H1 (cell line): ENCODE measurements around the gene RNASE1. TPM values are rescaled to one million over a fixed set of nuclear protein-coding genes. Genes with fewer than 3 reads are reported as not detected.
A peak's percentile ranks its signal among the peaks of the same experiment; 100 is the strongest.

Source experiments
- CTCF ChIA-PET: fragments of 300-600 bp; sonication (Branson Sonifier 250); formaldehyde crosslinking; loops from one replicate; lab custom pipeline; 2021; ENCODE audit not compliant: partially characterized antibody; lab: Charles Lee
- POLR2A ChIA-PET: fragments of 300-600 bp; sonication (Branson Sonifier 250); formaldehyde crosslinking; loops from one replicate; lab custom pipeline; 2021; ENCODE audit warnings: inconsistent platforms; ENCODE audit not compliant: partially characterized antibody; lab: Charles Lee
- DNase-seq, 2 experiments: peaks; one replicate each; pipeline versions ENCODE4 v3.0.0 to v3.0.0-alpha.2; 2010 to 2022; ENCODE audit warnings: low spot score in 2 of 2, low read depth in 1 of 2, mixed read lengths in 1 of 2
- FAIRE-seq: peaks from 2 replicates; lab custom pipeline; 2011; peaks lifted over from hg19 to GRCh38; lab: Jason Lieb, UNC
- H2AFZ ChIP-seq: 2 replicates; pipeline ENCODE4 v1.8.1; 2012; ENCODE audit warnings: low read length, inconsistent platforms
- H2AK5ac ChIP-seq: 2 replicates; pipeline ENCODE4 v1.6.1; 2013; ENCODE audit warnings: low read depth, low read length
- H2BK120ac ChIP-seq: replicated peaks from 2 replicates; pipeline ENCODE3; 2013; ENCODE audit warnings: low read depth, low read length, inconsistent platforms
- H2BK12ac ChIP-seq: 2 replicates; pipeline ENCODE4 v1.6.1; 2013; ENCODE audit warnings: low read depth, low read length
- H2BK15ac ChIP-seq: 2 replicates; pipeline ENCODE4 v1.6.1; 2013; ENCODE audit warnings: low read length
- H2BK20ac ChIP-seq: 2 replicates; pipeline ENCODE4 v1.6.1; 2013; ENCODE audit warnings: low read length
- H2BK5ac ChIP-seq: 2 replicates; pipeline ENCODE4 v1.6.1; 2013; ENCODE audit warnings: low read depth, low read length
- H3K14ac ChIP-seq: 2 replicates; pipeline ENCODE4 v1.6.1; 2013; ENCODE audit warnings: inconsistent platforms; ENCODE audit not compliant: insufficient read length
- H3K18ac ChIP-seq: 2 replicates; pipeline ENCODE4 v1.6.1; 2013; ENCODE audit warnings: low read length; ENCODE audit errors: extremely low read depth
- H3K23ac ChIP-seq: 2 replicates; pipeline ENCODE4 v1.6.1; 2013; ENCODE audit warnings: inconsistent platforms; ENCODE audit not compliant: insufficient read length
- H3K23me2 ChIP-seq: 2 replicates; pipeline ENCODE4 v1.6.1; 2013; ENCODE audit warnings: low read depth, low read length
- H3K27ac ChIP-seq: 2 replicates; pipeline ENCODE4 v1.6.1; 2011; ENCODE audit warnings: low read depth, low read length, inconsistent platforms
- H3K27me3 ChIP-seq, 4 experiments: replicated peaks in 1 of 4; 1 replicate in 1 of 4; 2 replicates in 3 of 4; pipeline versions ENCODE4 v1.6.1 to v1.8.1; 2011 to 2013; ENCODE audit warnings: low read length in 3 of 4, mild to moderate bottlenecking in 3 of 4, inconsistent platforms in 2 of 4, mixed read lengths in 2 of 4, moderate library complexity in 1 of 4; ENCODE audit not compliant: control insufficient read depth in 3 of 4, insufficient read depth in 3 of 4; ENCODE audit errors: extremely low read depth in 1 of 4
- H3K36me3 ChIP-seq, 4 experiments: 2 replicates each; pipeline versions ENCODE4 v1.6.1 to v1.8.1; 2011 to 2013; ENCODE audit warnings: mild to moderate bottlenecking in 4 of 4, low read length in 3 of 4, moderate library complexity in 2 of 4, control low read depth in 1 of 4, inconsistent platforms in 1 of 4; ENCODE audit not compliant: insufficient read depth in 4 of 4, control insufficient read depth in 2 of 4
- H3K4ac ChIP-seq: replicated peaks from 2 replicates; pipeline ENCODE3; 2013; ENCODE audit warnings: low read length, low read depth, mixed read lengths, inconsistent platforms; ENCODE audit not compliant: insufficient read length
- H3K4me1 ChIP-seq, 4 experiments: replicated peaks in 1 of 4; 1 replicate in 1 of 4; 2 replicates in 3 of 4; pipeline versions ENCODE4 v1.6.1 to v1.8.1; 2011 to 2013; ENCODE audit warnings: low read length in 3 of 4, inconsistent platforms in 2 of 4, mixed read lengths in 1 of 4; ENCODE audit not compliant: insufficient read depth in 4 of 4, control insufficient read depth in 3 of 4
- H3K4me2 ChIP-seq, 2 experiments: 2 replicates each; pipeline versions ENCODE4 v1.6.1 to v1.8.1; 2011 to 2013; ENCODE audit warnings: low read depth in 2 of 2, low read length in 2 of 2, control low read depth in 1 of 2, inconsistent platforms in 1 of 2, mild to moderate bottlenecking in 1 of 2; ENCODE audit not compliant: insufficient read depth in 1 of 2
- H3K4me3 ChIP-seq, 4 experiments: fragments of 200-600, 300-600 bp in 1 of 4; sonication (generic), shearing (Covaris generic), sonication (Bioruptor Twin) in 1 of 4; 2 replicates each; pipeline versions ENCODE4 v1.5.1 to v1.8.1; 2011 to 2016; ENCODE audit warnings: low read length in 4 of 4, low read depth in 3 of 4, control low read depth in 2 of 4, inconsistent platforms in 2 of 4, mild to moderate bottlenecking in 2 of 4, mixed read lengths in 1 of 4, moderate library complexity in 1 of 4; ENCODE audit not compliant: insufficient read depth in 2 of 4; ENCODE audit errors: extremely low read depth in 1 of 4
- H3K56ac ChIP-seq: replicated peaks from 2 replicates; pipeline ENCODE3; 2013; ENCODE audit warnings: low read depth, mild to moderate bottlenecking, mixed read lengths, low read length, inconsistent platforms; ENCODE audit not compliant: insufficient read length
- H3K79me1 ChIP-seq: 2 replicates; pipeline ENCODE4 v1.6.1; 2013; ENCODE audit warnings: low read depth, low read length, control low read depth
- H3K79me2 ChIP-seq, 2 experiments: 2 replicates each; pipeline versions ENCODE4 v1.6.1 to v1.8.1; 2012 to 2013; ENCODE audit warnings: low read length in 2 of 2, mild to moderate bottlenecking in 2 of 2, inconsistent platforms in 1 of 2; ENCODE audit not compliant: insufficient read depth in 2 of 2, control insufficient read depth in 1 of 2
- H3K9ac ChIP-seq, 4 experiments: replicated peaks in 1 of 4; 1 replicate in 1 of 4; 2 replicates in 3 of 4; pipeline versions ENCODE4 v1.6.1 to v1.8.1; 2011 to 2013; ENCODE audit warnings: low read depth in 3 of 4, low read length in 3 of 4, control low read depth in 2 of 4, mild to moderate bottlenecking in 2 of 4, moderate library complexity in 2 of 4, inconsistent platforms in 1 of 4; ENCODE audit errors: extremely low read depth in 1 of 4
- H3K9me3 ChIP-seq, 2 experiments: 2 replicates each; pipeline versions ENCODE4 v1.6.1 to v1.8.1; 2012 to 2013; ENCODE audit warnings: mild to moderate bottlenecking in 2 of 2, moderate library complexity in 2 of 2, control low read depth in 1 of 2, inconsistent platforms in 1 of 2, low read depth in 1 of 2, low read length in 1 of 2, mixed read lengths in 1 of 2; ENCODE audit not compliant: insufficient read depth in 2 of 2
- H4K20me1 ChIP-seq, 2 experiments: replicated peaks in 1 of 2; 2 replicates each; pipeline versions ENCODE3 to v1.8.1; 2011 to 2013; ENCODE audit warnings: inconsistent platforms in 2 of 2, low read length in 2 of 2, mild to moderate bottlenecking in 1 of 2; ENCODE audit not compliant: insufficient read depth in 2 of 2, control insufficient read depth in 1 of 2
- H4K5ac ChIP-seq: 2 replicates; pipeline ENCODE4 v1.6.1; 2013; ENCODE audit warnings: low read length, low read depth, mixed read lengths, inconsistent platforms; ENCODE audit not compliant: insufficient read length
- H4K8ac ChIP-seq: 2 replicates; pipeline ENCODE4 v1.8.0; 2013; ENCODE audit warnings: mild to moderate bottlenecking, moderate library complexity, low read length, inconsistent platforms; ENCODE audit not compliant: insufficient read depth; ENCODE audit errors: extremely low read depth
- H4K91ac ChIP-seq: replicated peaks from 2 replicates; pipeline ENCODE3; 2013; ENCODE audit warnings: low read length, mixed read lengths, inconsistent platforms; ENCODE audit not compliant: insufficient read length
- ASH2L ChIP-seq: fragments of 200-600, 300-600 bp; sonication (generic); IDR thresholded peaks from one replicate; pipeline ENCODE4 v1.7.1; 2017; ENCODE audit warnings: low read length
- BACH1 ChIP-seq: IDR thresholded peaks from 2 replicates; pipeline ENCODE4 v1.6.1; 2012; ENCODE audit warnings: low read length, improper control_type of control experiment
- BRCA1 ChIP-seq: IDR thresholded peaks from 2 replicates; pipeline ENCODE4 v1.6.1; 2012; ENCODE audit warnings: low read depth, low read length, improper control_type of control experiment
- CBX8 ChIP-seq: fragments of 300-800, 300-1000 bp; sonication (generic); IDR thresholded peaks from 2 replicates; pipeline ENCODE4 v1.7.1; 2016; ENCODE audit warnings: low read depth, low read length, borderline replicate concordance
- CREB1 ChIP-seq: IDR thresholded peaks from 2 replicates; pipeline ENCODE4 v1.6.1; 2012; ENCODE audit warnings: inconsistent platforms
- EZH2 ChIP-seq: fragments of 200-600 bp; sonication (generic); IDR thresholded peaks from 2 replicates; pipeline ENCODE4 v1.7.1; 2012; ENCODE audit warnings: low read depth, mild to moderate bottlenecking, moderate library complexity, low read length, inconsistent platforms; ENCODE audit not compliant: severe bottlenecking
- GTF2F1 ChIP-seq: IDR thresholded peaks from 2 replicates; pipeline ENCODE4 v1.6.1; 2012; ENCODE audit warnings: low read depth, low read length, improper control_type of control experiment, borderline replicate concordance
- HDAC6 ChIP-seq: IDR thresholded peaks from one replicate; pipeline ENCODE4 v1.7.1; 2012; ENCODE audit warnings: low read depth, mild to moderate bottlenecking, inconsistent platforms, low read length, moderate library complexity
- NANOG ChIP-seq: IDR thresholded peaks from 2 replicates; pipeline ENCODE4 v1.6.1; 2011; ENCODE audit warnings: low read length, low read depth, mild to moderate bottlenecking, inconsistent platforms; ENCODE audit not compliant: insufficient read depth, poor library complexity, severe bottlenecking
- PHF8 ChIP-seq: fragments of 200-600 bp; sonication (generic); conservative IDR thresholded peaks from 2 replicates; pipeline ENCODE4 v1.7.1; 2012; ENCODE audit warnings: low read depth, mild to moderate bottlenecking, inconsistent platforms, low read length, moderate library complexity
- SP1 ChIP-seq: IDR thresholded peaks from 2 replicates; pipeline ENCODE4 v1.6.1; 2011; ENCODE audit warnings: low read depth, low read length
- TCF12 ChIP-seq: IDR thresholded peaks from 2 replicates; pipeline ENCODE4 v1.6.1; 2011; ENCODE audit warnings: low read depth, mild to moderate bottlenecking, low read length
- WGBS, 2 experiments: shearing (Covaris generic) in 1 of 2; methylation state at CpG; one replicate each; pipeline versions ENCODE4 v1.1.6 to v1.1.7; 2013 to 2015; ENCODE audit warnings: low lambda C conversion rate in 2 of 2, mixed read lengths in 2 of 2, inconsistent platforms in 1 of 2, low coverage in 1 of 2, missing lambda C conversion rate in 1 of 2; ENCODE audit not compliant: insufficient replicate concordance in 2 of 2, insufficient coverage in 1 of 2, insufficient read length in 1 of 2; ENCODE audit errors: extremely low coverage in 1 of 2, missing lambda C conversion rate in 1 of 2; 5-methylcytosine and 5-hydroxymethylcytosine counted together
- polyA plus RNA-seq, 7 experiments: library from polyadenylated mRNA; depleted of rRNA in 3 of 7; stranded (reverse) in 5 of 7; unstranded in 2 of 7; fragments of >200 nt in 5 of 7; fragments of 200-250 nt in 2 of 7; gene quantifications; 1 replicate in 5 of 7; 2 replicates in 1 of 7; 4 replicates in 1 of 7; pipeline versions ENCODE4 v1.2.1 to v1.2.3, GENCODE V29; 2011 to 2013; ENCODE audit warnings: missing spikeins in 2 of 7, mixed read lengths in 2 of 7
- total RNA-seq: library from RNA; stranded (reverse); fragmentation: NEBNext Ultra II Directional; extraction: Animal tissue kit (Norgen Biotek cat#: 25700); gene quantifications from 2 replicates; pipeline ENCODE4 v1.2.1, GENCODE V29; 2021

The RNASE1 gene
- total and polyA plus RNA-seq, 2 of the 8 experiments (the other 6 are each of a cell fraction or from before 2014, with no cell fraction given): 2.2 to 13.4 TPM

- H3K4me3 ChIP-seq: peak overlapping the region in 1 of 4 experiments; percentile 42; a peak in 2 of 8 replicates
- no peaks in the 10 kb centered on the region for H4K20me1 ChIP-seq
- H3K4ac ChIP-seq: no peak overlapping the region
- H3K9ac ChIP-seq: no peak overlapping the region
- peak overlapping the region; percentile 37 for H3K56ac ChIP-seq
- no peaks in the 10 kb centered on the region for H3K9me3 ChIP-seq
- H4K91ac ChIP-seq: peak overlapping the region; percentile 55
- no peaks in the 10 kb centered on the region for H3K23me2 ChIP-seq
- H2BK120ac ChIP-seq: peak overlapping the region; percentile 81
- H2AFZ ChIP-seq: no peak overlapping the region
- no peak overlapping the region for H4K5ac ChIP-seq
- CTCF ChIA-PET: interaction anchor here (1.3 to 1.8 kb wide), 3 partner anchors 17 to 78 kb away, joined by 3 to 6 read pairs (median 4); no protein-coding TSS in a partner anchor
- H3K79me1 ChIP-seq: no peaks in the 10 kb centered on the region
- peaks cover 5 to 20% (median 8%) of the 10 kb centered on the region in 4 experiments; a peak in 5 of 7 replicates for H3K4me1 ChIP-seq
- no peaks in the 10 kb centered on the region for H3K36me3 ChIP-seq
- no peak for DNase-seq
- no peak overlapping the region for H3K14ac ChIP-seq
- H2AK5ac ChIP-seq: peak overlapping the region; percentile 29; the same call in 1 of the 2 replicates
- H3K23ac ChIP-seq: no peak overlapping the region
- peak overlapping the region; percentile 34 to 50 for H3K4me2 ChIP-seq
- peak overlapping the region; percentile 65; the same call in 1 of the 2 replicates for H2BK12ac ChIP-seq
- H3K27me3 ChIP-seq: no peaks in the 10 kb centered on the region
- POLR2A ChIA-PET: interaction anchor here (0.7 kb wide), 1 partner anchor 72 kb away, joined by 3 read pairs; no protein-coding TSS in a partner anchor
- no peak overlapping the region for H2BK15ac ChIP-seq
- peak overlapping the region; percentile 60 for H3K27ac ChIP-seq
- WGBS, 2 experiments: 70% methylated on average over 5 of the region's 5 CpGs; no CpG with 5 or more reads in 1 of the 2 experiments
- peak overlapping the region; percentile 80; the same call in 1 of the 2 replicates for H2BK5ac ChIP-seq
- peak overlapping the region; percentile 57; the same call in 1 of the 2 replicates for H2BK20ac ChIP-seq
- no peak overlapping the region for H4K8ac ChIP-seq
- H3K18ac ChIP-seq: peak overlapping the region; percentile 81
- TF ChIP-seq BACH1 (no peak), SP1 (no peak), CBX8 (no peak), HDAC6 (no peak), CREB1 (no peak), ASH2L (no peak), EZH2 (no peak), GTF2F1 (no peak), PHF8 (no peak), NANOG (no peak), TCF12 (no peak), BRCA1 (no peak)
- TF ChIP-seq, all 59 proteins: peak for 0
- no peak for FAIRE-seq
- no peaks in the 10 kb centered on the region for H3K79me2 ChIP-seq
These were observed 28.3 kb downstream of the RNASE1 start for GRCh38 chr14:20774258-20774824.
